GM12875 (cell line): ENCODE results near the gene SAMD1.

Experiments used
- H3K4me3 ChIP-seq: one replicate; pipeline ENCODE4 v1.5.1; 2011; ENCODE audit warnings: low read depth, low read length, control low read depth
- TF ChIP-seq, protein P1 (sequence below): IDR thresholded peaks from 2 replicates; pipeline ENCODE4 v1.5.1; 2011; ENCODE audit warnings: low read depth, mild to moderate bottlenecking, control low read depth, inconsistent platforms, low read length, moderate library complexity, borderline replicate concordance; ENCODE audit not compliant: insufficient read depth

SAMD1 gene

DNA sequence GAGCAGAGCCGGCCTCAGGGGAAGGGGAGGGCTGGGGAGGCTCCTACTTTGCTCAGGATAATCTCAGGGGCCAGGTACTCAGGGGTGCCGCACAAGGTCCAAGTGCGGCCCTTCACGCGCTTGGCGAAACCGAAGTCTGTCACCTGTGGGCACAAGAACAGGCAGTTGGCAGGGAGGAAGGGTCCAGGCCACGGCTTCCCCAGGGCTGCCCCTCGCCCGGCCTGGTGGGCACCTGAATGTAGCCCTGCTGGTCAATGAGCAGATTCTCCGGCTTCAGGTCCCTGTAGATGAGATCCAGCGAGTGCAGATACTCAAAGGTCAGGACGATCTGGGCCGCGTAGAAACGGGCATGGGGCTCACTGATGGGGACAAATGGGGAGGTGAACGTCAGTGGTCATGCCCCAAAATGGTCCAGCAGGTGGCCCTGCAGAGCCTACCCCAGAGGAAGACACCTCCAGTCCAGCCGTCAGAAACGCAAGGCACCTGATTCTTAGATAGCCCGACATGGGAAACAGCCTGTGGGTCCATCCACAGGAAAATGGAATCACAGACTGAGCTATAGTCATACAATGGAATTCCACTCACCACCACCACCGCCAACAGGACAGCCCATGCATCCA, 7.1 kb upstream of the SAMD1 start:
- TF ChIP-seq, protein P1, sequence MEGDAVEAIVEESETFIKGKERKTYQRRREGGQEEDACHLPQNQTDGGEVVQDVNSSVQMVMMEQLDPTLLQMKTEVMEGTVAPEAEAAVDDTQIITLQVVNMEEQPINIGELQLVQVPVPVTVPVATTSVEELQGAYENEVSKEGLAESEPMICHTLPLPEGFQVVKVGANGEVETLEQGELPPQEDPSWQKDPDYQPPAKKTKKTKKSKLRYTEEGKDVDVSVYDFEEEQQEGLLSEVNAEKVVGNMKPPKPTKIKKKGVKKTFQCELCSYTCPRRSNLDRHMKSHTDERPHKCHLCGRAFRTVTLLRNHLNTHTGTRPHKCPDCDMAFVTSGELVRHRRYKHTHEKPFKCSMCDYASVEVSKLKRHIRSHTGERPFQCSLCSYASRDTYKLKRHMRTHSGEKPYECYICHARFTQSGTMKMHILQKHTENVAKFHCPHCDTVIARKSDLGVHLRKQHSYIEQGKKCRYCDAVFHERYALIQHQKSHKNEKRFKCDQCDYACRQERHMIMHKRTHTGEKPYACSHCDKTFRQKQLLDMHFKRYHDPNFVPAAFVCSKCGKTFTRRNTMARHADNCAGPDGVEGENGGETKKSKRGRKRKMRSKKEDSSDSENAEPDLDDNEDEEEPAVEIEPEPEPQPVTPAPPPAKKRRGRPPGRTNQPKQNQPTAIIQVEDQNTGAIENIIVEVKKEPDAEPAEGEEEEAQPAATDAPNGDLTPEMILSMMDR, result no peak
- no peak overlapping the region for H3K4me3 ChIP-seq

- TF ChIP-seq, protein P1, result no peak
Measured at GRCh38 chr19:14096272-14096992, 5.9 kb upstream of the SAMD1 start.

GRCh38 chr19:14094854-14095253, 4.3 kb upstream of the SAMD1 start:
- H3K4me3 ChIP-seq, result no peak overlapping the region
- TF ChIP-seq, protein P1, result no peak

More at GRCh38 chr19:14096272-14096992, 5.9 kb upstream of the SAMD1 start:
- H3K4me3 ChIP-seq, result no peak overlapping the region

DNA sequence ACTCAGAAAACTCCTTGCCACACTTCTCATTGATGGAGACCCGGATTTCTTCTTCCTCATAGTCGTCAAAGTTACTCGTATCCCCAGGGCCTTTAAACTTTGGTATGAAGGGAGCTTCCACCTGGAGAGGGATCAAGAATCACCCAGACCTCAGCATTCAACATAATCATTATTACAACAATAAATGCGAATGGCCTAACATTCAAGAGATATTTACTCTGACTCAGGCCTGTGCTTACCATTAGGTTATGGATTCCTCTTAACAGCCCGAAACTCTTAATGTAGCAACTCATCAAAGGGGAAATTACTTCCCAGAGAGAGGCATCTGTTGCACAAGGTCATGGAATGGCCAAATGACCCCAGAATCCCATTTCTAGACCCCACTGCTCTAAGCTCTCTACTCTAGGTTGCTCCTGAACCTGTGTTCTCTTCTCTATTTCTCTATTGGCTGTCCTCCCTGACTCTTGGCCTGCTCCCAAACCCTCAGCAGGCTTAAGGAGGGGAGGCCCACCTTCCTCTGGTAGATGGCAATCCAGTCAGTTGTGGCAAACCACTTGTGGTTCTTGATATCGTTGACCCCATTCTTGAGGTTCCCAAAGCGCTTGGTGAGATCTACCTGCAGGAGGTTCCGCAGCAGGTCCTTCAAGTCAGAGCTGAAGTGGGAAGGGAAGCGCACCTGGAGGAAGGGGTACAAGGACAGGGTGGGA, 2.7 kb upstream of the SAMD1 start:
- no peak overlapping the region for H3K4me3 ChIP-seq
- TF ChIP-seq, protein P1, result no peak

DNA sequence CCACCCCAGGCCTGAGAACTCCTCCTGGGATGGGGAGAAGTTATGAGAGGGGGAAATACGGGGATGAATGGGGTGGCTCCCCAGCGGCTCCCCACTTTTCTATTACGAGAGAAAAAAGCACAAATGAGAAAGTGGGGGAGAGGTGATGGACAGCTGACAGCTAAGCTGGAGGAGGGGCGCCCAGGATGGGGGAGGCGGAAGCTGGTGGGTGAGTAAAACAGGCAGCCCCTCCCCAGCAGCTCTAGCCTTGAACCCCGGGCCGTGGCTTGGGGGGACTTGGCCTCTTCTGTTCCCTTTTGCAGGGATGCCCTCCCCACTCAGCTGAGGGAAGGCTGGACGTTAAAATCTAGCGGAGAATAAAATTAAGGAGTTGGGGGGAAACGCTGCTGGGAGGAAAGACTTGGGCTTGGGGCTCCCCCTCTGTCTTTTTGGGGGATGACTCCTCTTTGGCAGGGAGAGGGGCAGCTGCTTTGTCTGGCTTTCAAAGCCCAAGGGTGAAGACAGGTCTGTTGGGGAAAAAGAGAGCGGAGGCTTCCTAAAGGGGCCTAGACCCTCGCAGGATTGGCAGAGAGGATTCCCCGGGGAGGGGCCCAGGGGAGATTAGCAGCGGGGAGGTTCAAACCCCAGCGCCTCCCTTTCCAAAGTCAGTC, 1.4 kb upstream of the SAMD1 start:
- peak overlapping the region; percentile 65 for H3K4me3 ChIP-seq
- TF ChIP-seq, protein P1, result no peak

GRCh38 chr19:14091081-14091812, 696 bp upstream of the SAMD1 start:
- peak overlapping the region; percentile 65 for H3K4me3 ChIP-seq
- TF ChIP-seq, protein P1, result 0 out of 2 replicates have a peak, but pooled peaks have one; percentile 13
